H1 (cell line): ENCODE data around the gene YPEL4. TPM values are rescaled to one million over a fixed set of nuclear protein-coding genes. Genes with fewer than 3 reads are reported as not detected.

Source experiments
- CTCF ChIA-PET: fragments of 300-600 bp; sonication (Branson Sonifier 250); formaldehyde crosslinking; loops from one replicate; lab custom pipeline; 2021; ENCODE audit not compliant: partially characterized antibody; lab: Charles Lee
- POLR2A ChIA-PET: fragments of 300-600 bp; sonication (Branson Sonifier 250); formaldehyde crosslinking; loops from one replicate; lab custom pipeline; 2021; ENCODE audit warnings: inconsistent platforms; ENCODE audit not compliant: partially characterized antibody; lab: Charles Lee
- DNase-seq, 2 experiments: peaks; one replicate each; pipeline versions ENCODE4 v3.0.0 to v3.0.0-alpha.2; 2010 to 2022; ENCODE audit warnings: low spot score in 2 of 2, low read depth in 1 of 2, mixed read lengths in 1 of 2
- FAIRE-seq: peaks from 2 replicates; lab custom pipeline; 2011; peaks lifted over from hg19 to GRCh38; lab: Jason Lieb, UNC
- H2AFZ ChIP-seq: 2 replicates; pipeline ENCODE4 v1.8.1; 2012; ENCODE audit warnings: low read length, inconsistent platforms
- H2AK5ac ChIP-seq: 2 replicates; pipeline ENCODE4 v1.6.1; 2013; ENCODE audit warnings: low read depth, low read length
- H2BK120ac ChIP-seq: replicated peaks from 2 replicates; pipeline ENCODE3; 2013; ENCODE audit warnings: low read depth, low read length, inconsistent platforms
- H2BK12ac ChIP-seq: 2 replicates; pipeline ENCODE4 v1.6.1; 2013; ENCODE audit warnings: low read depth, low read length
- H2BK15ac ChIP-seq: 2 replicates; pipeline ENCODE4 v1.6.1; 2013; ENCODE audit warnings: low read length
- H2BK20ac ChIP-seq: 2 replicates; pipeline ENCODE4 v1.6.1; 2013; ENCODE audit warnings: low read length
- H2BK5ac ChIP-seq: 2 replicates; pipeline ENCODE4 v1.6.1; 2013; ENCODE audit warnings: low read depth, low read length
- H3K14ac ChIP-seq: 2 replicates; pipeline ENCODE4 v1.6.1; 2013; ENCODE audit warnings: inconsistent platforms; ENCODE audit not compliant: insufficient read length
- H3K18ac ChIP-seq: 2 replicates; pipeline ENCODE4 v1.6.1; 2013; ENCODE audit warnings: low read length; ENCODE audit errors: extremely low read depth
- H3K23ac ChIP-seq: 2 replicates; pipeline ENCODE4 v1.6.1; 2013; ENCODE audit warnings: inconsistent platforms; ENCODE audit not compliant: insufficient read length
- H3K23me2 ChIP-seq: 2 replicates; pipeline ENCODE4 v1.6.1; 2013; ENCODE audit warnings: low read depth, low read length
- H3K27ac ChIP-seq: 2 replicates; pipeline ENCODE4 v1.6.1; 2011; ENCODE audit warnings: low read depth, low read length, inconsistent platforms
- H3K27me3 ChIP-seq, 4 experiments: replicated peaks in 1 of 4; 1 replicate in 1 of 4; 2 replicates in 3 of 4; pipeline versions ENCODE4 v1.6.1 to v1.8.1; 2011 to 2013; ENCODE audit warnings: low read length in 3 of 4, mild to moderate bottlenecking in 3 of 4, inconsistent platforms in 2 of 4, mixed read lengths in 2 of 4, moderate library complexity in 1 of 4; ENCODE audit not compliant: control insufficient read depth in 3 of 4, insufficient read depth in 3 of 4; ENCODE audit errors: extremely low read depth in 1 of 4
- H3K36me3 ChIP-seq, 4 experiments: 2 replicates each; pipeline versions ENCODE4 v1.6.1 to v1.8.1; 2011 to 2013; ENCODE audit warnings: mild to moderate bottlenecking in 4 of 4, low read length in 3 of 4, moderate library complexity in 2 of 4, control low read depth in 1 of 4, inconsistent platforms in 1 of 4; ENCODE audit not compliant: insufficient read depth in 4 of 4, control insufficient read depth in 2 of 4
- H3K4ac ChIP-seq: replicated peaks from 2 replicates; pipeline ENCODE3; 2013; ENCODE audit warnings: low read length, low read depth, mixed read lengths, inconsistent platforms; ENCODE audit not compliant: insufficient read length
- H3K4me1 ChIP-seq, 4 experiments: replicated peaks in 1 of 4; 1 replicate in 1 of 4; 2 replicates in 3 of 4; pipeline versions ENCODE4 v1.6.1 to v1.8.1; 2011 to 2013; ENCODE audit warnings: low read length in 3 of 4, inconsistent platforms in 2 of 4, mixed read lengths in 1 of 4; ENCODE audit not compliant: insufficient read depth in 4 of 4, control insufficient read depth in 3 of 4
- H3K4me2 ChIP-seq, 2 experiments: 2 replicates each; pipeline versions ENCODE4 v1.6.1 to v1.8.1; 2011 to 2013; ENCODE audit warnings: low read depth in 2 of 2, low read length in 2 of 2, control low read depth in 1 of 2, inconsistent platforms in 1 of 2, mild to moderate bottlenecking in 1 of 2; ENCODE audit not compliant: insufficient read depth in 1 of 2
- H3K4me3 ChIP-seq, 4 experiments: fragments of 200-600, 300-600 bp in 1 of 4; sonication (generic), shearing (Covaris generic), sonication (Bioruptor Twin) in 1 of 4; 2 replicates each; pipeline versions ENCODE4 v1.5.1 to v1.8.1; 2011 to 2016; ENCODE audit warnings: low read length in 4 of 4, low read depth in 3 of 4, control low read depth in 2 of 4, inconsistent platforms in 2 of 4, mild to moderate bottlenecking in 2 of 4, mixed read lengths in 1 of 4, moderate library complexity in 1 of 4; ENCODE audit not compliant: insufficient read depth in 2 of 4; ENCODE audit errors: extremely low read depth in 1 of 4
- H3K56ac ChIP-seq: replicated peaks from 2 replicates; pipeline ENCODE3; 2013; ENCODE audit warnings: low read depth, mild to moderate bottlenecking, mixed read lengths, low read length, inconsistent platforms; ENCODE audit not compliant: insufficient read length
- H3K79me1 ChIP-seq: 2 replicates; pipeline ENCODE4 v1.6.1; 2013; ENCODE audit warnings: low read depth, low read length, control low read depth
- H3K79me2 ChIP-seq, 2 experiments: 2 replicates each; pipeline versions ENCODE4 v1.6.1 to v1.8.1; 2012 to 2013; ENCODE audit warnings: low read length in 2 of 2, mild to moderate bottlenecking in 2 of 2, inconsistent platforms in 1 of 2; ENCODE audit not compliant: insufficient read depth in 2 of 2, control insufficient read depth in 1 of 2
- H3K9ac ChIP-seq, 4 experiments: replicated peaks in 1 of 4; 1 replicate in 1 of 4; 2 replicates in 3 of 4; pipeline versions ENCODE4 v1.6.1 to v1.8.1; 2011 to 2013; ENCODE audit warnings: low read depth in 3 of 4, low read length in 3 of 4, control low read depth in 2 of 4, mild to moderate bottlenecking in 2 of 4, moderate library complexity in 2 of 4, inconsistent platforms in 1 of 4; ENCODE audit errors: extremely low read depth in 1 of 4
- H3K9me3 ChIP-seq, 2 experiments: 2 replicates each; pipeline versions ENCODE4 v1.6.1 to v1.8.1; 2012 to 2013; ENCODE audit warnings: mild to moderate bottlenecking in 2 of 2, moderate library complexity in 2 of 2, control low read depth in 1 of 2, inconsistent platforms in 1 of 2, low read depth in 1 of 2, low read length in 1 of 2, mixed read lengths in 1 of 2; ENCODE audit not compliant: insufficient read depth in 2 of 2
- H4K20me1 ChIP-seq, 2 experiments: replicated peaks in 1 of 2; 2 replicates each; pipeline versions ENCODE3 to v1.8.1; 2011 to 2013; ENCODE audit warnings: inconsistent platforms in 2 of 2, low read length in 2 of 2, mild to moderate bottlenecking in 1 of 2; ENCODE audit not compliant: insufficient read depth in 2 of 2, control insufficient read depth in 1 of 2
- H4K5ac ChIP-seq: 2 replicates; pipeline ENCODE4 v1.6.1; 2013; ENCODE audit warnings: low read length, low read depth, mixed read lengths, inconsistent platforms; ENCODE audit not compliant: insufficient read length
- H4K8ac ChIP-seq: 2 replicates; pipeline ENCODE4 v1.8.0; 2013; ENCODE audit warnings: mild to moderate bottlenecking, moderate library complexity, low read length, inconsistent platforms; ENCODE audit not compliant: insufficient read depth; ENCODE audit errors: extremely low read depth
- H4K91ac ChIP-seq: replicated peaks from 2 replicates; pipeline ENCODE3; 2013; ENCODE audit warnings: low read length, mixed read lengths, inconsistent platforms; ENCODE audit not compliant: insufficient read length
- CEBPB ChIP-seq: IDR thresholded peaks from 2 replicates; pipeline ENCODE4 v1.6.1; 2012; ENCODE audit warnings: low read depth, low read length
- EGR1 ChIP-seq: IDR thresholded peaks from 2 replicates; pipeline ENCODE4 v1.6.1; 2011; ENCODE audit warnings: low read depth, low read length, borderline replicate concordance
- EZH2 ChIP-seq: fragments of 200-600 bp; sonication (generic); IDR thresholded peaks from 2 replicates; pipeline ENCODE4 v1.7.1; 2012; ENCODE audit warnings: low read depth, mild to moderate bottlenecking, moderate library complexity, low read length, inconsistent platforms; ENCODE audit not compliant: severe bottlenecking
- HDAC2 ChIP-seq, 2 experiments: fragments of 300-600 bp in 1 of 2; sonication (generic) in 1 of 2; IDR thresholded peaks; 2 replicates each; pipeline ENCODE4 v1.6.1; 2011 to 2012; ENCODE audit warnings: low read depth in 2 of 2, low read length in 2 of 2, mild to moderate bottlenecking in 2 of 2, moderate library complexity in 2 of 2, borderline replicate concordance in 1 of 2, inconsistent platforms in 1 of 2
- KDM4A ChIP-seq: IDR thresholded peaks from one replicate; pipeline ENCODE4 v1.7.1; 2012; ENCODE audit warnings: low read depth, mild to moderate bottlenecking, moderate library complexity, low read length, inconsistent platforms; ENCODE audit not compliant: severe bottlenecking
- POLR2AphosphoS5 ChIP-seq: IDR thresholded peaks from 2 replicates; pipeline ENCODE4 v1.6.1; 2011; ENCODE audit warnings: low read depth, low read length
- RBBP5 ChIP-seq: IDR thresholded peaks from 2 replicates; pipeline ENCODE4 v1.7.1; 2012; ENCODE audit warnings: low read depth, mild to moderate bottlenecking, inconsistent platforms, low read length, moderate library complexity, borderline replicate concordance
- SP4 ChIP-seq: IDR thresholded peaks from 2 replicates; pipeline ENCODE4 v1.6.1; 2012; ENCODE audit warnings: low read length, inconsistent platforms
- TAF7 ChIP-seq: optimal IDR thresholded peaks from 2 replicates; pipeline ENCODE3; 2011; ENCODE audit warnings: low read depth, mild to moderate bottlenecking, inconsistent platforms, low read length, moderate library complexity, borderline replicate concordance
- TCF12 ChIP-seq: IDR thresholded peaks from 2 replicates; pipeline ENCODE4 v1.6.1; 2011; ENCODE audit warnings: low read depth, mild to moderate bottlenecking, low read length
- WGBS, 2 experiments: shearing (Covaris generic) in 1 of 2; methylation state at CpG; one replicate each; pipeline versions ENCODE4 v1.1.6 to v1.1.7; 2013 to 2015; ENCODE audit warnings: low lambda C conversion rate in 2 of 2, mixed read lengths in 2 of 2, inconsistent platforms in 1 of 2, low coverage in 1 of 2, missing lambda C conversion rate in 1 of 2; ENCODE audit not compliant: insufficient replicate concordance in 2 of 2, insufficient coverage in 1 of 2, insufficient read length in 1 of 2; ENCODE audit errors: extremely low coverage in 1 of 2, missing lambda C conversion rate in 1 of 2; 5-methylcytosine and 5-hydroxymethylcytosine counted together
- polyA plus RNA-seq, 7 experiments: library from polyadenylated mRNA; depleted of rRNA in 3 of 7; stranded (reverse) in 5 of 7; unstranded in 2 of 7; fragments of >200 nt in 5 of 7; fragments of 200-250 nt in 2 of 7; gene quantifications; 1 replicate in 5 of 7; 2 replicates in 1 of 7; 4 replicates in 1 of 7; pipeline versions ENCODE4 v1.2.1 to v1.2.3, GENCODE V29; 2011 to 2013; ENCODE audit warnings: missing spikeins in 2 of 7, mixed read lengths in 2 of 7
- total RNA-seq: library from RNA; stranded (reverse); fragmentation: NEBNext Ultra II Directional; extraction: Animal tissue kit (Norgen Biotek cat#: 25700); gene quantifications from 2 replicates; pipeline ENCODE4 v1.2.1, GENCODE V29; 2021
- TF ChIP-seq, protein P1 (sequence below): IDR thresholded peaks from 2 replicates; pipeline ENCODE4 v1.6.1; 2012; ENCODE audit warnings: low read length, inconsistent platforms

YPEL4 gene
- total and polyA plus RNA-seq, 2 of the 8 experiments (the other 6 are each of a cell fraction or from before 2014, with no cell fraction given), result 0.13 to 0.38 TPM

DNA sequence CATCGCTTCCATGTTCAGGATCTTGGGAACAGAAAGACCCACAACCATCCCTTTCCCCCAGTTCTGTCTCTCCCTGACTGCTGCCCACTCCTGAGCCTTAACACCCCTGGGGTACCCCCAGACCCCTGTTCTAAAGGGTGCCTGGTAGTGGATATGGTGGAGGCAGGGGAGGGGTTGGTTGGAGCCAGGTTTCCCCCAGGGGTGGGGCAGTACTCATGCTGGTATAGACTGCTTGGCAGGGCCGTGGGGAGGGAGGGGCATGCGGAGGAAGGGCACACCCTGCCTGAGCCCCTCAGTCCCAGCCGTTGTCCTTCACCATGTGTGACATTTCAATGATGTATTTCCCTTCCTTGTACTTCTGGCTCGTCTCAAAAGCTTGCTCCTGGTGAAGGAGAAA is 4.0 kb downstream of the YPEL4 start:
- H4K20me1 ChIP-seq, result peaks cover 29 to 41% of the 10 kb centered on the region in 2 experiments
- H2AFZ ChIP-seq, result no peak overlapping the region
- no peaks in the 10 kb centered on the region for H3K9me3 ChIP-seq
- no peak overlapping the region for H3K56ac ChIP-seq
- ChIA-PET POLR2A (interaction anchor here (0.6 to 29.6 kb wide), 17 partner anchors 5 to 310 kb away, joined by 3 to 1546 read pairs (median 10); partner anchors contain the start of genes CLP1, RTN4RL2, SERPING1 and SLC43A1), CTCF (interaction anchor here (0.9 to 14.3 kb wide), 14 partner anchors 8 to 307 kb away, joined by 3 to 357 read pairs (median 6); partner anchors contain the start of genes P2RX3, SERPING1 and UBE2L6)
- H2BK5ac ChIP-seq, result 0 out of 2 replicates have a peak overlapping the region, but pooled peaks have one; percentile 9
- H3K4me1 ChIP-seq, result peaks cover 39 to 65% (median 44%) of the 10 kb centered on the region in 4 experiments
- H4K91ac ChIP-seq, result no peak overlapping the region
- no peak overlapping the region for H4K5ac ChIP-seq
- no peak overlapping the region for H2BK120ac ChIP-seq
- H3K14ac ChIP-seq, result no peak overlapping the region
- peaks cover 28% of the 10 kb centered on the region for H3K23me2 ChIP-seq
- FAIRE-seq, result peak; percentile 28
- H2AK5ac ChIP-seq, result no peak overlapping the region
- WGBS, 2 experiments, result 60% methylated on average over 5 of the region's 5 CpGs; no CpG with 5 or more reads in 1 of the 2 experiments
- no peak overlapping the region for H3K23ac ChIP-seq
- H3K18ac ChIP-seq, result no peak overlapping the region
- no peak overlapping the region for H2BK12ac ChIP-seq
- no peak overlapping the region for H3K9ac ChIP-seq
- H2BK15ac ChIP-seq, result no peak overlapping the region
- peak in 1 of 2 experiments; percentile 70 for DNase-seq
- peaks cover 0 to 18% of the 10 kb centered on the region in 2 experiments; a peak in 2 of 4 replicates for H3K79me2 ChIP-seq
- H3K27me3 ChIP-seq, result 0 out of 7 replicates have a peak, but pooled peaks cover 0 to 4% (median 0%) of the 10 kb centered on the region in 4 experiments
- H2BK20ac ChIP-seq, result no peak overlapping the region
- H3K4me2 ChIP-seq, result peak overlapping the region; percentile 1 to 92; a peak in 1 of 4 replicates
- no peak overlapping the region for H3K27ac ChIP-seq
- H3K36me3 ChIP-seq, result peaks cover 9 to 18% (median 11%) of the 10 kb centered on the region in 4 experiments; a peak in 6 of 8 replicates
- H3K79me1 ChIP-seq, result peaks cover under 1% of the 10 kb centered on the region; the same call in 1 of the 2 replicates
- no peak overlapping the region; a peak in 1 of 8 replicates for H3K4me3 ChIP-seq
- H4K8ac ChIP-seq, result no peak overlapping the region
- H3K4ac ChIP-seq, result no peak overlapping the region
- TF ChIP-seq CEBPB (no peak), TCF12 (no peak), HDAC2 (IDR thresholded peaks at IDR 0.05; ENCODE audit: borderline replicate concordance in 1 of 2, low read depth in 2 of 2, low read length in 2 of 2) (no peak), RBBP5 (0 out of 2 replicates have a peak, but pooled peaks have one; percentile 3), TAF7 (peak; percentile 16), EZH2 (no peak), SP4 (no peak), EGR1 (no peak), POLR2AphosphoS5 (peak; percentile 70), KDM4A (no peak)
- TF ChIP-seq, protein P1, sequence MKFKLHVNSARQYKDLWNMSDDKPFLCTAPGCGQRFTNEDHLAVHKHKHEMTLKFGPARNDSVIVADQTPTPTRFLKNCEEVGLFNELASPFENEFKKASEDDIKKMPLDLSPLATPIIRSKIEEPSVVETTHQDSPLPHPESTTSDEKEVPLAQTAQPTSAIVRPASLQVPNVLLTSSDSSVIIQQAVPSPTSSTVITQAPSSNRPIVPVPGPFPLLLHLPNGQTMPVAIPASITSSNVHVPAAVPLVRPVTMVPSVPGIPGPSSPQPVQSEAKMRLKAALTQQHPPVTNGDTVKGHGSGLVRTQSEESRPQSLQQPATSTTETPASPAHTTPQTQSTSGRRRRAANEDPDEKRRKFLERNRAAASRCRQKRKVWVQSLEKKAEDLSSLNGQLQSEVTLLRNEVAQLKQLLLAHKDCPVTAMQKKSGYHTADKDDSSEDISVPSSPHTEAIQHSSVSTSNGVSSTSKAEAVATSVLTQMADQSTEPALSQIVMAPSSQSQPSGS, result no peak
